ENCODE measurements around the gene SPON1. TPM values are rescaled to one million over a fixed set of nuclear protein-coding genes. Genes with fewer than 3 reads are reported as not detected.

Gene SPON1
- total RNA-seq, 1 experiment from 2014 or later, result 0.20 TPM

DNA sequence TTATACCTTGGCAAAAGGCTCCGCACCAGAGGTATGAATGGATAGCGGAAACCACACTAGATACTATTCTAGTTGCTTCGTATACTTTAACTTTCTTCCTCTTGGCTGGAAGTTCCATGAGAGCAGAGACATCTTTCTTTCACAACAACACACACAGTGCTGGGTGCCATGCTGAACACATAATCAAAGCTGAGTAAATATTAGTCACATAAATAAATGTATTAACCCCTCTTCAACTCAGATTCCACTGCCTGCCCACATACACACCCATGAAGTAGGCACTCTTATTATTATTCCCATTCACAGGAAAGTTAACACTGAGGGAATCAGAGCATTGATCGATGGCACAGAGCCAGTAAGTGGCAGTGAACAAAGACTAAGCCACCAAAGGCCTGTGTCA lies 35.4 kb downstream of the SPON1 start:
- Histone ChIP-seq H3K4me1 (ENCODE audit: insufficient read depth, low read length) (no peaks in the 10 kb centered on the region), H4K8ac (replicated peaks; ENCODE audit: insufficient read length, low read depth, low read length) (no peak overlapping the region), H3K79me1 (ENCODE audit: insufficient read depth, low read depth, low read length, poor library complexity, severe bottlenecking) (no peaks in the 10 kb centered on the region), H2BK120ac (ENCODE audit: low read depth, low read length, poor library complexity, severe bottlenecking) (no peak overlapping the region), H3K56ac (ENCODE audit: insufficient read length, low read depth, low read length) (no peak overlapping the region), H3K4ac (ENCODE audit: low read depth, low read length) (no peak overlapping the region), H4K91ac (ENCODE audit: insufficient read length, low read depth, low read length) (no peak overlapping the region), H3K27ac (ENCODE audit: insufficient read length, low read depth, low read length) (no peak overlapping the region), H3K9me3 (ENCODE audit: control insufficient read depth, low read depth, low read length) (no peaks in the 10 kb centered on the region), H2BK12ac (ENCODE audit: insufficient read length, low read depth, low read length) (no peak overlapping the region), H2BK5ac (ENCODE audit: insufficient read length, low read length) (no peak overlapping the region), H3K4me2 (ENCODE audit: insufficient read depth, insufficient read length, low read length) (no peak overlapping the region), H3K9ac (ENCODE audit: extremely low read depth, insufficient read length, low read length) (no peak overlapping the region), H3K18ac (ENCODE audit: insufficient read length, low read depth, low read length) (no peak overlapping the region), H4K5ac (ENCODE audit: insufficient read length, low read depth, low read length) (no peak overlapping the region), H2AFZ (ENCODE audit: low read length) (no peak overlapping the region), H3K23me2 (ENCODE audit: insufficient read length, low read depth, low read length, poor library complexity, severe bottlenecking) (no peaks in the 10 kb centered on the region), H3K14ac (ENCODE audit: insufficient read depth, low read length) (no peak overlapping the region), H3K23ac (ENCODE audit: insufficient read length, low read depth, low read length) (no peak overlapping the region), H3K79me2 (ENCODE audit: insufficient read depth, low read length) (no peaks in the 10 kb centered on the region), H3T11ph (ENCODE audit: low read length) (no peak overlapping the region), H2BK20ac (ENCODE audit: low read depth, low read length, poor library complexity, severe bottlenecking) (no peak overlapping the region), H4K20me1 (ENCODE audit: control insufficient read depth, insufficient read depth, insufficient read length) (no peaks in the 10 kb centered on the region), H3K27me3 (ENCODE audit: insufficient read depth, low read length) (no peaks in the 10 kb centered on the region), H2AK5ac (ENCODE audit: insufficient read length, low read length) (no peak overlapping the region), H2BK15ac (ENCODE audit: low read depth, low read length) (no peak overlapping the region)
- Mint-ChIP-seq H3K4me3 (no peak overlapping the region), H3K9me3 (peaks cover 12 to 13% of the 10 kb centered on the region in 2 experiments; a peak in 4 of 5 replicates), H3K27me3 (ENCODE audit: low read depth) (no peaks in the 10 kb centered on the region), H3K4me1 (0 out of 4 replicates have a peak, but pooled peaks cover 0 to 3% of the 10 kb centered on the region in 2 experiments), H3K36me3 (ENCODE audit: insufficient read depth in 1 of 3, low read depth in 3 of 3) (peaks cover 0 to 10% (median 2%) of the 10 kb centered on the region in 3 experiments; a peak in 4 of 7 replicates), H3K27ac (no peak overlapping the region)
- WGBS (ENCODE audit: extremely low coverage, insufficient read length, low lambda C conversion rate), result no CpG with 5 or more reads among the region's 4 CpGs
- TF ChIP-seq, protein P1, sequence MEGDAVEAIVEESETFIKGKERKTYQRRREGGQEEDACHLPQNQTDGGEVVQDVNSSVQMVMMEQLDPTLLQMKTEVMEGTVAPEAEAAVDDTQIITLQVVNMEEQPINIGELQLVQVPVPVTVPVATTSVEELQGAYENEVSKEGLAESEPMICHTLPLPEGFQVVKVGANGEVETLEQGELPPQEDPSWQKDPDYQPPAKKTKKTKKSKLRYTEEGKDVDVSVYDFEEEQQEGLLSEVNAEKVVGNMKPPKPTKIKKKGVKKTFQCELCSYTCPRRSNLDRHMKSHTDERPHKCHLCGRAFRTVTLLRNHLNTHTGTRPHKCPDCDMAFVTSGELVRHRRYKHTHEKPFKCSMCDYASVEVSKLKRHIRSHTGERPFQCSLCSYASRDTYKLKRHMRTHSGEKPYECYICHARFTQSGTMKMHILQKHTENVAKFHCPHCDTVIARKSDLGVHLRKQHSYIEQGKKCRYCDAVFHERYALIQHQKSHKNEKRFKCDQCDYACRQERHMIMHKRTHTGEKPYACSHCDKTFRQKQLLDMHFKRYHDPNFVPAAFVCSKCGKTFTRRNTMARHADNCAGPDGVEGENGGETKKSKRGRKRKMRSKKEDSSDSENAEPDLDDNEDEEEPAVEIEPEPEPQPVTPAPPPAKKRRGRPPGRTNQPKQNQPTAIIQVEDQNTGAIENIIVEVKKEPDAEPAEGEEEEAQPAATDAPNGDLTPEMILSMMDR (conservative IDR thresholded peaks at IDR 0.05), result no peak
- DNase-seq, result no peak

All from H9 (cell line).